ENCODE data around the gene EIF4ENIF1. TPM values are rescaled to one million over a fixed set of nuclear protein-coding genes. Genes with fewer than 3 reads are reported as not detected.

The EIF4ENIF1 gene
- 10 to 100 TPM; 22.2 to 47.9 (median 26.2) TPM for total RNA-seq

GRCh38 chr22:31489632-31490495 lies at the start of gene EIF4ENIF1:
TSS of gene EIF4ENIF1 (minus strand) at chr22:31489842. CDS start at chr22:31488718, 1,124 bp downstream.
- peaks cover 0 to 23% (median 0%) of the 10 kb centered on the region in 3 donors for H3K36me3 ChIP-seq
- peak; percentile 61 to 74 for TF ChIP-seq POLR2A (IDR thresholded peaks at IDR 0.05)
- TF ChIP-seq CTCF (IDR thresholded peaks at IDR 0.05): peak in 1 of 6 experiments; percentile 12
- peak; percentile 85 to 93 (median 91) for DNase-seq

GRCh38 chr22:31538815-31539214 lies 49.2 kb upstream of the EIF4ENIF1 start:
- Histone ChIP-seq H3K4me1 (no peaks in the 10 kb centered on the region), H3K9me3 (no peaks in the 10 kb centered on the region), H3K4me3 (no peak overlapping the region), H3K27ac (no peak overlapping the region), H3K36me3 (no peaks in the 10 kb centered on the region), H3K27me3 (no peaks in the 10 kb centered on the region)
- DNase-seq: no peak
- no peak for TF ChIP-seq CTCF (IDR thresholded peaks at IDR 0.05)
- no peak for TF ChIP-seq POLR2A (IDR thresholded peaks at IDR 0.05)

More at GRCh38 chr22:31489632-31490495, at the start of gene EIF4ENIF1:
- H3K4me3 ChIP-seq: peak within 1 kb of the TSS; percentile 78 to 97 (median 94)
- peak within 1 kb of the TSS; percentile 97 to 99 (median 98) for H3K27ac ChIP-seq
- H3K9me3 ChIP-seq: no peaks in the 10 kb centered on the region
- no peaks in the 10 kb centered on the region for H3K27me3 ChIP-seq
- peaks cover 0 to 22% (median 3%) of the 10 kb centered on the region in 4 donors for H3K4me1 ChIP-seq

GRCh38 chr22:31537019-31537535 lies 47.4 kb upstream of the EIF4ENIF1 start:
- DNase-seq: no peak
- Histone ChIP-seq H3K9me3 (no peaks in the 10 kb centered on the region), H3K27me3 (no peaks in the 10 kb centered on the region), H3K27ac (no peak overlapping the region), H3K4me3 (no peak overlapping the region), H3K36me3 (no peaks in the 10 kb centered on the region), H3K4me1 (no peaks in the 10 kb centered on the region)
- no peak for TF ChIP-seq CTCF (IDR thresholded peaks at IDR 0.05)
- TF ChIP-seq POLR2A (IDR thresholded peaks at IDR 0.05): no peak

- H3K27me3 ChIP-seq: no peaks in the 10 kb centered on the region
- TF ChIP-seq CTCF (IDR thresholded peaks at IDR 0.05): no peak
- TF ChIP-seq POLR2A (IDR thresholded peaks at IDR 0.05): no peak
- no peaks in the 10 kb centered on the region for H3K4me1 ChIP-seq
- H3K9me3 ChIP-seq: no peaks in the 10 kb centered on the region
- H3K36me3 ChIP-seq: no peaks in the 10 kb centered on the region
- no peak overlapping the region for H3K27ac ChIP-seq
- H3K4me3 ChIP-seq: no peak overlapping the region
- DNase-seq: no peak
Measured at GRCh38 chr22:31533374-31533773, 43.7 kb upstream of the EIF4ENIF1 start.

GRCh38 chr22:31532060-31532459 lies 42.4 kb upstream of the EIF4ENIF1 start:
- TF ChIP-seq CTCF (IDR thresholded peaks at IDR 0.05): no peak
- no peak for TF ChIP-seq POLR2A (IDR thresholded peaks at IDR 0.05)
- DNase-seq: no peak
- Histone ChIP-seq H3K27me3 (no peaks in the 10 kb centered on the region), H3K36me3 (no peaks in the 10 kb centered on the region), H3K4me3 (no peak overlapping the region), H3K4me1 (no peaks in the 10 kb centered on the region), H3K27ac (no peak overlapping the region), H3K9me3 (no peaks in the 10 kb centered on the region)
